ENCODE measurements around the gene SLC25A15.
A peak's percentile ranks its signal among the peaks of the same experiment; 100 is the strongest.

SLC25A15 gene

GRCh38 chr13:40789275-40790153 is at the start of gene SLC25A15:
SLC25A15 (plus strand) TSS chr13:40789611; CDS start chr13:40793227, 3,616 bp downstream.
- peak; percentile 77 for DNase-seq

- no peak for DNase-seq
Observed at GRCh38 chr13:40749327-40749726, 40.1 kb upstream of the SLC25A15 start.

- DNase-seq: no peak
Observed at GRCh38 chr13:40755082-40755700, 34.2 kb upstream of the SLC25A15 start.

GRCh38 chr13:40756042-40756441 is 33.4 kb upstream of the SLC25A15 start:
- DNase-seq: no peak

GRCh38 chr13:40758811-40759210 is 30.6 kb upstream of the SLC25A15 start:
- DNase-seq: no peak

- DNase-seq: no peak
Observed at GRCh38 chr13:40762849-40763248, 26.6 kb upstream of the SLC25A15 start.

- peak; percentile 53 for DNase-seq
Observed at GRCh38 chr13:40764587-40765403, 24.6 kb upstream of the SLC25A15 start.

GRCh38 chr13:40765602-40766001 is 23.8 kb upstream of the SLC25A15 start:
- DNase-seq: no peak

- DNase-seq: no peak
Observed at GRCh38 chr13:40769970-40770369, 19.4 kb upstream of the SLC25A15 start.

- DNase-seq: no peak
Observed at GRCh38 chr13:40770609-40770933, 18.8 kb upstream of the SLC25A15 start.

- peak; percentile 95 for DNase-seq
Observed at GRCh38 chr13:40770934-40771618, 18.3 kb upstream of the SLC25A15 start, which contains the start of gene MRPS31. MRPS31 (minus strand) TSS chr13:40771190; CDS start chr13:40771136, 54 bp downstream.

GRCh38 chr13:40772765-40773473 is 16.5 kb upstream of the SLC25A15 start:
- no peak for DNase-seq

- no peak for DNase-seq
Observed at GRCh38 chr13:40774672-40775071, 14.7 kb upstream of the SLC25A15 start.

- DNase-seq: peak; percentile 46
Observed at GRCh38 chr13:40776232-40776631, 13.2 kb upstream of the SLC25A15 start.

- peak; percentile 84 for DNase-seq
Observed at GRCh38 chr13:40776681-40777165, 12.7 kb upstream of the SLC25A15 start.

GRCh38 chr13:40777166-40777808 is 12.1 kb upstream of the SLC25A15 start:
- DNase-seq: peak; percentile 74

- no peak for DNase-seq
Observed at GRCh38 chr13:40777809-40778175, 11.6 kb upstream of the SLC25A15 start.

- no peak for DNase-seq
Observed at GRCh38 chr13:40779049-40779448, 10.4 kb upstream of the SLC25A15 start.

- no peak for DNase-seq
Observed at GRCh38 chr13:40779796-40780285, 9.6 kb upstream of the SLC25A15 start.

- no peak for DNase-seq
Observed at GRCh38 chr13:40780822-40781401, 8.5 kb upstream of the SLC25A15 start.

GRCh38 chr13:40781717-40782116 is 7.7 kb upstream of the SLC25A15 start:
- no peak for DNase-seq
